Measurements from ENCODE around the gene RTP5.

Gene RTP5

DNA sequence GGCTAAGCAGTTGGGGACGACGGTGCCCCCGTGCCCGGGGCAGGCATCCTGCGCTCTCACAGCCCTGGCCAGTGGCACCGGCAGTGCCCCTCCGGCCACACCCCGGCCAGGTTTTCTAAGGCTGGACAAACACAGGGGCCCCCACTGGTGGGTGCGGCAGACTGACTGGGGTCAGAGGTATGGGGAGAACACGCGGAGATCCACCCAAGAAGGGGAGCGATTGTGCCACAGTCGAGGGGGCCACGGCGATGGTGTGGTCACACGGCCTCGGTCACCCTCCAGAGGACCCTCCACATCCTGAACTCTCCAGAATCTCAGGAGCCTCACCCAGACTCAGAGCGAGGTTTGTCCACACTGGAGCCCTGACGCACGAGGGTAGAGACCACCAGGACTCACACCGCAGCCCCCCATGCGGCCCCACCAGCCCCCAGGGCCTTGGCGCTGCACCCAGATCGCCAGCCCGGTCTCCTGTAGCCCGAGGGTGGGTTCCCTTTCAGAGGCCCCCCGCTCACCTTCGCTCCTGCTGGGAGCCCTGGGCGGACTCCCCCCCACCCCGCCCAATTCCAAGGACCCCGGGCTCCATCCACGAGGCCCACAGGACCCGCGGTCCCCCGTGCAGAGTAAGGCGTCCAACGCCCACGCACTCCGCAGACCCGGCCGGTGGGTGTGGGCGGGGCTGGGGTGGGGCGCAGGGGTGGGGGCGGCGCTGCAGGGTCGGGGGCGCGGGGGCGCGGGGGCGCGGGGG is 26.0 kb upstream of the RTP5 start:
- no peak for DNase-seq (ENCODE audit: low read depth in 2 of 3, low spot score in 1 of 3)

DNA sequence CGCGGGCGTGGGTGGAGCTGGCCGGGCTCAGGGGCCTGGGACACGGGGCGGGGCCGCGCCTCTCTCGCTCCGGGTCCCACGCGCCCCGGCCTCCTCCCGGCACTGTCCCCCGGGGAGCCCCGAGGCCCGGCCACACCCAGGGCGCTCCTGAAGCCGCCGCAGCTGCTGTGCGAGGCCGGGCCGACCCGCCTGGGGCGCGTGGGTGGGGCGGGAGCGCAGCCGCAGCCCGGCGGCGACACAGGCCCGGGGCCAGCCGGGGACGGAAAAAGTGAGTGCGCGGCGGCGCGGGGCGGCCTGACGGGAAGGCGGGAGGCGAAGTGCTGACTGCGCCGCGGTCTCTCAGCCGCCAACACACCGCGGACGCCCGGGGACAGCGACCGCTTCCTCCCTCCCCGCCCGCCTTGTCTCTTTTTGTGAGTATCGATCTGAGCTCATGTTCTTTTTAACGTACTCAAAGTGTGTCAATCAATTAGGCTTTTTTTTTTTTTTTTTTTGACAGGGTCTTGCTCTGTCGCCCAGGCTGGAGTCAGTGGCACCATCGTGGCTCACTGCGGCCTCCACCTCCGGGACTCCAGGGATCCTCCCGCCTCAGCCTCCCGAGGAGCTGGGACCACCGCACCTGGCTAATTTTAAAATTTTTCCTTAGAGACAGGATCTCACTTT is 25.3 kb upstream of the RTP5 start:
- DNase-seq (ENCODE audit: low read depth in 2 of 3, low spot score in 1 of 3), result peak; percentile 80 to 88 (median 81)

DNA sequence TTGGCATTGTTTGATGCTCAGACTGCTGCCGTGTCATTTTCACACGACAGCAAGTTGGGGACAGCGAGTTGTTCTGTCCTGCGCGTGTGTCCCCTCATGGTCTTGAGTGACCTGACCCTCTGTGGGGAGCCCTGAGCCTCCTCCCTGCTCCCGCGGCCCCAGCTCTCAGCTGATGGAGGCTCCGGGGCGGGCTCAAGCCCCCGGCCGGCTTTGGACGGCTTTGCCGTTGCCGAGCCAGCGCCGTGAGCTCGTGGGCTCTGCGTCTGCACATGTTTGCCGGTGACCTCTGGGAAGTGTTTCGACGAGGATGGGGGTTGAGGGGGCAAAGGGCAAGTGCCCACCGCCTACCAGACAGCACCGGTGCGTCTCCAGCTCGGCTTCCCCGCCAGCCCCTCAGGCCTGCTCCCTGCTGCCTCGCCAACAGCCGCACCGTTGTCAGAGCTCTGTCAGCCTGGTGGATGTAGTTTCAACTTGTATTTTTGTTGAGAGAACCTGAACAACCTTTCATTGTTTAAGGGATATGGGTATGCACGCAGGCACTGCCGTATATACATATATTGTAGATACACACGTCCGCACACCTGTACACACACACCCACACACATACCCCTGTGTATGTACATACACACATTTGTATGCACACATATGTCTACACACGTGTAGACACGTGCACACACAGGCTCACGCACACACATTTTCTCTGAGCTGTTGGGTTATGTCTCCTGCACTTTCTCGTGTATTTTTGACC is 24.5 kb upstream of the RTP5 start:
- no peak for DNase-seq (ENCODE audit: low read depth in 2 of 3, low spot score in 1 of 3)

DNA sequence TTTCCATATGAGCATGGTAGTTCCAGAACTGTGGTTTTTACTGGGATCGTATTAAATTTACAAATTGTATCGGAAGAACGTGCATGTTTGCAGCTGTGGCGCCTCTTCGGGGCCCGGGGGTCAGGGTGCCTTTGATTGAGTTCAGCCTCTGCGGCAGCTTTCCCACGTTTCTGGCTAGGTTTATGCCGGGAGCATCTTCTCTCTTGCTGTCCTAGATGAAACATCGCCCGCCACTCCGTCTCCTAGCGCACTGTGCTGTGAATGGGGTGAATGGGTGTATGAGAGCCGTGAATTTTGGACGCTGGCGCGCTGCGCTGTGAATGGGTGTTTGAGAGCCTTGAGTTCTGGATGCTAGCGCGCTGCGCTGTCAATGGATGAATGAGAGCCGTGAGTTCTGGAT is 23.1 kb upstream of the RTP5 start:
- DNase-seq (ENCODE audit: low read depth in 2 of 3, low spot score in 1 of 3), result no peak

DNA sequence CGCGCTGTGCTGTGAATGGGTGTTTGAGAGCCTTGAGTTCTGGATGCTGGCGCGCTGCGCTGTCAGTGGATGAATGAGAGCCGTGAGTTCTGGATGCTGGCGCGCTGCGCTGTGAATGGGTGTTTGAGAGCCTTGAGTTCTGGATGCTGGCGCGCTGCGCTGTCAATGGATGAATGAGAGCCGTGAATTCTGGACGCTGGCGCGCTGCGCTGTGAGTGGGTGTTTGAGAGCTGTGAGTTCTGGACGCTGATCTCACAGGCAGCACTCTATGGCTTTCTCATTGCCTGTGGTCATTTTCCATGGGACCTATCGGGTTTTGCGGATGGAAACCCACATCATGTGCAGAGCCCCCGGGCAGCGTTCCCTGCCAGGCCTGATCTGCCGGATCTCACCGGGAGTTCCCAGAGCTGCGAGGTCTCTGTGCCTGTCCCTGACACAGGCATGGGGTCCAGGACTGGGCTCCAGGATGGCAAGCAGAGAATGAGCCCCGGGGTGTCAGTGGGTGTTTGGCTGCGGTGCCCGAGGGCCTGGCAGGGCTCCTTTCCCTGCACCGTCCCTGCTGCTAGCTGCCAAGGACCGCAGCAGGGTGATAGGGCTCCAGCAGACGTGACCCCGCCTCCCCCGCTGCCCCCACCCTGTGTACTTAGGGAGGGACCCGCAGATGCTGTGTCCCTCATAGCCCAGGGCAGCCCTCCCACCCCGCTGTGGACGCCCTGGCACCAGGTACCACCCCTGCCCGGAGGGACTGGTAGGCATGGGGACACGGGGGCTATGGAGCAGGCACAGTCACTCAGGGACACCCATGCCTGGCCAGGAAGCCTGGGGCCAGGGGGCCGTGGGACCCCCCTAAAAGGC is 20.5 kb upstream of the RTP5 start:
- no peak for DNase-seq (ENCODE audit: low read depth in 2 of 3, low spot score in 1 of 3)

DNA sequence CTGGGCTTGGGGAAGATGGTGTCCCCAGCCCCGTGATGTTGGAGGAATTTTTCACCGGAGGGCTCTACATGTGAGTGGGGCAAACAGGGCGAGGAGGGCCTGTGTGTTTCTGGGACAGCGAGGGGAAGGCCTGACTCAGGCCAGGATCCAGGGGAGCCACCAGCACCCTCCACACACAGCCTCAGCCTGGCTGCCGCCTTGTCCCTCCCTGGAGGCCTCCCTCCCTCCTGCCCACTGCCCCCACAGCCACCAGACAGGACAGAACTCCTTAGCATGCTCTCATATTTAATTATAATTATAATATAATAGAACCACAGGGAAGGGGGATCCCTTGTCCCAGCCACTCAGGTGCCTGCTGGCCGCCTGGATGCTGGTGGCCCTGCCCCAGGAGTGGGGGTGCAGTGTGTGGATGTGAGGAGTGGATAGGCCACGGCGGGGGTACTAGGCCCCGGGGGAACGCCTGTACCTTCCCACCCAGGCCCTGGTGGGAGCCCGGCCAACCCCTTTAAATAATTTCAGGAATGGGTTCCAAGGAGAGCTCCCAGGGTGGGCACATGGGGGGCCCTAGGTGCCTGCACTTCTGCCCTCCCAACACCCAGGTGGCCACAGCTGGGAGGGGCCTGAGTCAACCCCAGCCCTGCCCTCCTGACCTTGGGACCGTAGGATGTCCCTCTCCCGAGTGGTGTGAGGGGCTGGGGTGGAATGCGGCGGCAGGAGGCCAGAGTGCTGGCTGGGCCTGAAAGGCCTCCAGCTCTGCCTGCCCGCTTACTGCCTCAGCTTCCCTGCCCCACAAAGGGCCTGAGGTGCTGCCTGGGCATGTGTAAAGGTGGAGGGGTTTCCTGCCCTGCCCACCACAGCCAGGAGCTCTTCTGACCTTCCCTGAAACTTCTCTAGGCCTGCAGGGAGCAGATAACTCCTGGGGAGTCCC is 19.6 kb upstream of the RTP5 start:
- no peak for DNase-seq (ENCODE audit: low read depth in 2 of 3, low spot score in 1 of 3)

DNA sequence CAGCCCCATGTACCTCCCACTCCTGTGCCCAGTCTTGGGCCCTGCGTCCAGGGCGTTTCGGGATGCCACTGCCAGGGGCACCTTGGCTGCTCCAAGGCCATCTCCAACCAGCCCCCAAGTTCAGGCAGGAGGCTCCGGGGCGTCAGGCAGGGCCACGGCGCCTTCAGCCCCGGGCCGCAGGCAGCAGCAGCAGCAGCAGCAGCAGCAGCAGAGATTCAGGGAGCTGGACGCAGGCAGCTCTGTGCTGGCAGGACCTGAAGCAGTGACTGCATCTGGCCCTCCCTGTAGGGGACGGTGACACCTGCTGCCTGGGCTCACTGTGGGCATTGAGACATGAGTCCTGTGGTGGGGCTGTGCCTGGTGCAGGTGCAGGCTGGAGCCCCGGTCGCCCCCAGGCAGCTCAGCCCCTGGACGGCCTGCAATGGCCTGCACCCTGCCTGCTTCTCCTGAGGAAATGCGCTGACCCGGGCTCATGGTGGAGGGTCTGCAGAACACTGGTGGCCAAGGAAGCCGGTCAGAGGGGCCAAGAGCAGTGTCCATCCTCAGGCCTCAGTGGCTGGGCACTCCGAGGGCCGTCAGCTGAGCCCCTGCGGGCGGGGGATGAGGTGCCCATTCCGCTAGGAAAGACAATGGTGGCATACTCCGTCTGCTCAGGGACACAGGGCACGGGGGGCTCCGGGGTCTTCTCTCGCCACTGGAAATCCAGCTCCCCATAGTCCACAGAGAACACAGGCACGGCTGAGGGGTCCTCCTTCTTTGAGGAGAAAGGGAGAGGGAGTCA is 18.8 kb upstream of the RTP5 start:
- DNase-seq (ENCODE audit: low read depth in 2 of 3, low spot score in 1 of 3), result no peak

DNA sequence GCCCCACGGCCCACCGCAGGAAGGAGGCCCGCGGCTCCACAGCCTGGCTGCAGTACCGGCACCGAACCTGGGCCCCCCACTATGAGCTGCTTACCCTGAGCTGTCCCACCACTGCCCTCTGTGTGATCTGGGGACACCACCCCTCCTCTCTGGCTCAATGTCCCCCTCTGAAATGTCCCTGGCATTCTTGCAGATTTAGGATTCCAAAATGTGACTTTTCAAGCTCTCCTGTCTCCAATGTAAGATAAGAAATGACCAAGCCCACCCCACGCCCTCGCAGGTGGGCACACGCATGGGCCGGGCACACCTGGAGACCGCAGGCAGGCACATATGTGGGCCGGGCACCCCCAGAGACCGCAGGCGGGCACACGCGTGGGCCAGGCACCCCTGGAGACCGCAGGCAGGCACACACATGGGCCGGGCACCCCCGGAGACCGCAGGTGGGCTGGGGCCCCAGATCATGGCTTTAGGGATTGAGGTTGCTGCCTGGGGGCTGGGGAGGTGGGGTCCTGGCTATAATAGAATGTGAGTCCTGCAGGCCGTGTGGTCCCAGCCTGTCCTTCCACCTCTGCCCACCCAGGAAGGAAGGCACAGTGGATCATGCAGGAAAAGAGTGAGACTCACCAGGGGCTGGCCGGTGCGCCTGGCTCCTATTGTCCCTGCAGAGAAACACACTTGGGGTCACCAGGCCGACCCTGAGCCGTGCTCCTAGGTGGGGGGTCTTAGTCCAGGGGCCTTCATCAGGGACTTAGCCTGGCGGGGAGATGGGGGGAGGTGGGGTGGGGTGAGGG is 18.0 kb upstream of the RTP5 start:
- no peak for DNase-seq (ENCODE audit: low read depth in 2 of 3, low spot score in 1 of 3)

DNA sequence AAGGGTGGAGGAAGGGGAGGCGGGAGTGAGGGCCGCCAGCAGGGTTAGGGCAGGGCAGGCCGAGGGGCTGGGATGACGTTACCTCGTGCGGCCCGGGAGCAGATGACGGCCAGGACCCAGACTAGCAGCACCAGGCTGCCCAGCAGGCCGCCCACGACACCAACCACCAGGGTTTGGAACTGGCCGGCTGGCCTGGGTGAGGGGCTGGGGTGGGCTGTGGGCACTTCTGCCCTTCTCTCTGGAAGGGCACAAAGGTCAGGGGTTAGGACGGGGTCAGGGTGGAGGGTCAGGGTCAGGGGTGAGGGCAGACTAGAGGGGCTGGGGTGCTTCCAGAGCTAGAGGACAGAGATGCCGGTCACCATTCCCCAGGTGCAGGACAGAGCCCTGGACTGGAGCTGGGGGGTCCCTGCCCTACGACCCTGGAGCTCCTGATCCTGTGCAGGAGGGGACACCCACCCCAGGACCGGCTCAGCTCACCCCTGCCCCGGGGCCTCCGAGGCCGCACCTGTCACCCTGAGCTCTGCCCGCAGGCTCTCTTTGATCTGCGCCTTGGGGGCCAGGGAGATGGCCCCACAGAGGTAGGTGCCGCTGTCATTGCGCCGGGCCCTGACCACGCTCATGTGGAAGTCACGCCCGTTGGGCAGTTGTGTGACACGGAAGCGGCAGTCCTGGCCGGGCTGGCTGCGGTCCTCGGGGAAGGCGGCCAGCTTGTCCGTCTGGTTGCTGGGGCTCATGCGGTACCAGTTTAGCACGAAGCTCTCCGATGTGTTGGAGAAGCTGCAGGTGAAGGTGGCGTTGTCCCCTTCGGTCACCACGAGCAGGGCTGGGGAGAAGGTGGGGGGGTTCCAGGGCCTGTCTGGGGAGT is 17.2 kb upstream of the RTP5 start:
- no peak for DNase-seq (ENCODE audit: low read depth in 2 of 3, low spot score in 1 of 3)

DNA sequence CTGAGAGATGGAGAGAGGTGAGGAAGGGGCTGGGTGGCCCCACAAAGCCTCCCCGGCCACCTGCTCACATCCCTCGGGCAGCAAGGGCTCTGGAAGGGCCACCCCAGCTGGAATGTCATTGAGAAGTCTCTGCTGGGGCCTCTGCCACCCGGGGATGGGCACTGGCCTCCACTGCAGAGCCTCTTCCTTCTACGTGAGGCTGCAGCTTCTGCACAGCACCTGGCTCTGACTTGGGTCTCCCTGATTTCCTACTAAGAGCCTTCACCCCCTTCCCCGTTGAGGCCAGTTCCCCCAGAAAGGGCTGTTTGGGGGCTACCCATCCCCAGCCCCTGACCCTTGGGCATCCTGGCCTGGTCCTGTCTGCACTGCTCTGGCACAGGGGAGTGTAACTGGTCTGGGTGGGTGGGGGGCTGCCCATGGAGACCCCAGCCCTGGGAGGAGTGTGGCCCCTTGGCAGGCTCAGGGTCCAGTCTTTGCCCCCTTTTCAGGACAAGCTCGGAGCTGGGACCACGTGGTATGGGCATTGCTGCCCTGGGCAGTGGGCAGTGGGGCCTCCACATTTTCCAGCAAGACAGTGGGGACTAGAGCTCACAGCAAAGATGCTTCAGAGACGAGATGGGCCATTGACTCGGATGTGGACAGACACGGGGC is 16.4 kb upstream of the RTP5 start:
- no peak for DNase-seq (ENCODE audit: low read depth in 2 of 3, low spot score in 1 of 3)

DNA sequence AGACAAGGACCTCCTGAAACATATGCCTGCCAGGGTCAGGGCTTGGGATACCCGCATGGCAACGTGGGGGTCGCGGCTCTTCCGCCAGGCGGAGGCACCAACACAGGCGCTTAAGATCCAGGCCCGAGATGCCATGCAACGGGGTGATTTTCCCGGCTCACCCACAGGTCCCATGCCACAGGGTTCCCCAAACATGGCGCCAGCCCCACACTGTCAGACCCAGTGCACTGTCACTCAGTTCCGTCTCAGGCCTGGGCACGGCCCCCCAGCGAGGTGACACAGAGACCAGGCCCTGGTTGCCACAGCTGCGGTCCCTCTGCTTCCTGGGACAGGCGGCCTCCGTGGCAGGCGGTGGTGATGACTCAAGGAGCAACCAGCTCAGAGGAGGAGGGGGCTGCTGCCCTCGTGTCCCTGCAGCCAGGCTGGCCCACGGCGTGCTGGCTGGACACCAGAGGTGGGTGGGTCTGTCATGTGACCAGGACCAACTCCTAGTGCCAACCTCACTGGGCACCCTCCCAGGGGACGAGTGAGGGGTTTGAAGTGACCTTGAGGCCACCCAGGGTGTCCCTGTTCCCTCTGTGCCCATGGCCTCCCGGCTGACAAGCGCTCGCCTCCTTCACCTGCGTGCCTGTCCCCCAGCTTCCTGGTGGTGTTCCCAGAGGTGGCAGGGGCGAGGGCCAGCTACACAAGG is 15.7 kb upstream of the RTP5 start:
- DNase-seq (ENCODE audit: low read depth in 2 of 3, low spot score in 1 of 3), result no peak

DNA sequence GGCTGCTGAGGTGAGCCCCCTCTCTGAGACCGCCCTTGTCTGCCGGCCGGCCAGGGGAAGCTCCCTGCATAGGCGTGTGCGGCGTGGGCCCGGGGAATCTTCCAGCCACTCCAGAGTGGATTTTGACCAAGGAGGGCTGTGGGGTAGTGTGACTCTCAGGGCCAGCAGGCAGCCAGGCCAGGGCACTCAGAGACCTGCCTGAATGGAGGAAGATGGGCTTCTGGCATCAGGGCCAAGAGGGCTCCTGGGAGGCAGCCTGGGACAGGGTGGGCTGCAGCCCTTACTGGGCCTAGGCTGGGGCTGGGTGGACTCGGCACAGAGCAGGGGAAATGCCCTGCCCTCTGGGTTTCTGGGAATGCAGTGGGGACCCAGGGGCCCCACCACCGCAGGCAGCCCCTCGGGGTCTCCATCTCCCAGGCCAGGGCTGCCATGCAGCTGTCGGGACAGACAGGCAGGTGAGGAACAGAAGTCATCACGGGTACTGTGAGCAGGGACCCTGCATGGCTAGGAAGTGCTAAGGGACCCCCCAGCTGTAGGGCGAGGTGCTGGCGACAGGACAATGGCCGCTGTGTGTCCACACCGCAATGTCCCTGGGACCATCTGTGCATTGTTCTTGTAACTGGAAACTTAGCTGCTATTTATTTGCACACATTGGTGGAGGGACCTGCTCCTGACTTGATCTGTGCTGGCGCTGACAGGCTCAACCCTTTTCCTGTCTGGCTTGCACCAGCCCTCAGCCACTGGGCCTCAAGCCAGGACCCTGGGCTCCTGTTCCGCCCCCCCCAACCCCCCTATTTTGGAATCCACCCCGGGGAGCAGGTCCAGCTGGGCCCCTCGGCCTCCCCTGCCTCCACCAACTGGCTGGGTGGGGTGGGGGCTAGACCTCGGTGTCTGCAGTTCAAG is 14.9 kb upstream of the RTP5 start:
- no peak for DNase-seq (ENCODE audit: low read depth in 2 of 3, low spot score in 1 of 3)

DNA sequence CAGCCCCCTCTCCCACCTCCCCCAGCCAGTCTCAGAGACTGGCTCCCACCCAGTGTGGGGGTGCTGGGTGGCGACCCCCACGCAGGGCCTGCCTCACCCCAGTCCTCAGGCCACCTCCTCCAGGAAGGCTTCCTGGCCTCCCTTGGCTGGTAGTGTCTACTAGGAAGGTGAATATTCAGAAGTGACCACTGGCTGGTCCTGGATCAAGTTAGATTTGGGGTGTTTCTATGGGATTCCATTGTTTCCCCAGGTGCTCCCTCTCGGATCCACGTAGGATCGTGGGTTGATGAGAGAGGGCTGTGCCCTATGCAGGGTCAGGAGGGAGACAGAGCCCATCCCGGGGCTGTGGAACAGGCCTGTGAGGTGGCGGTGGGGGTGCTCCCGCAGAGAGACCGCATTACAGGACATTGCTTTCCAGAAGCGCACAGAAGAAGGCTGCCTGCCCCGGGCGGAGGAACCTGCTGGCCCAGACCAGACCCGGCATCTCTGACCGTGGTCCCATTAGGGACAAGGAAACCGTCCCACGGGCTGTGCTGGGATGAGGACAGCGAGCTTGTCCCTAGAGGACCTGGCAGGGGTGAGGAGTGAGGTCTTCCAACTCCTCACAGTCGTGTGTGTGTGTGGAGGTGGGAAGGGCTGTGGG is 14.2 kb upstream of the RTP5 start:
- DNase-seq (ENCODE audit: low read depth in 2 of 3, low spot score in 1 of 3), result no peak

DNA sequence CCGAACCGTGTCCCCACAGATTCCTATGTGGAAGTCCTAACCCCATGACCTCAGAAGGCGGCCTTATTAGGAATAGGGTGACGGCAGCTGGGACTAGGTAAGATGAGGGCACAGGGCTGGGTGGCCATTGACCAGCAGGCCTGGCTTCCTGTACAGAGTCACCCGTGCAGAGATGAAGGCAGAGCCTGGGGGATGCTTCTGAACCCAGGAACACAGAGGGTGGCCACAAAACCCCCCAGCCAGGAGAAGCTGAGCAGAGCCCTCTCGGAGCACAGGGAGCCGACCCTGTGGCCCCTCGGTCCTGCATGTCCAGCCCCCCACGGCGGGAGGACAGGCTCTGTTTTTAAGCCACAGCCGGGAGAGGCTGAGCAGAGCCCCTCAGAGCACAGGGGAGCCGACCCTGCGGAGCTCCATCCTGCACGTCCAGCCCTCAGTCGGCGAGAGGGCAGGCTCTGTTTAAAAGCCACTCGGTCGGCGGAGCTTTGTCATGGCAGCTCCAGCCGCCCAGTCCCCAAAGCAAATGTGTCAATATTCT is 13.6 kb upstream of the RTP5 start:
- DNase-seq (ENCODE audit: low read depth in 2 of 3, low spot score in 1 of 3), result no peak

DNA sequence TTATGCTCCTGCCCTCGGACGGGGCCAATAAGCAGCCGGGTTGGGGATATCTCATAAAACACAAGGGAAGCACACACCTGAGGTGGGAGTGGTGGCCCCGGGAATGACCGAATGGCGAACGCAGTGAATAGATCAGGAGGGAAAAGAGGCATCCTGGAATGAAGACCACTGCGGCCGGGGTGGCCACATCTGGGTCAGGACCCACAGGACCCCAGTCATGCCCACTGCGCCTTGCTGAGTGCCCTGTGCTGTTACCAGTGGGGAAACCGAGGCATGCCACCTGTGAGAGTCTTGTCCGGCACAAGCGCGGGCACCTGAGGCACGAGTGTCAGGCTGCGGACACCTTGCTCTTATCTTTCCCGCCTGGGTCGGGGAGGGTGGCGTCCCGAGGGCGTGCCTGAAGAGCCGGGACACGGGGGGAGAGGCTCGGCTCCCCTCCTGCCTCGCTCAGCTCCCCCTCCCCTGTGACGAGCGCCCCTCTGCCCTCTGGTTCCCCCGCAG is 12.4 kb upstream of the RTP5 start:
- no peak for DNase-seq (ENCODE audit: low read depth in 2 of 3, low spot score in 1 of 3)

All from stimulated activated CD4-positive, alpha-beta T cell treated with anti-CD3 and anti-CD28 coated beads, Interleukin-12 subunit alpha, Interleukin-12 subunit beta, amount 100 ng/mL, for 48 hours (primary cell).